HG02588 (cell line): ENCODE results near the gene SYT4.
"Not testable (repeated sequence)": the region's sequence is repeated elsewhere in the genome, so short reads cannot be mapped to it uniquely, and the experiment has no call there.

ENCODE experiments used
- ATAC-seq: cut with Tn5 transposase; IDR thresholded peaks from one replicate; pipeline ENCODE4 v1.9.1; 2021; ENCODE audit warnings: mild to moderate bottlenecking, moderate library complexity; ENCODE audit not compliant: unreplicated experiment

SYT4 gene

DNA sequence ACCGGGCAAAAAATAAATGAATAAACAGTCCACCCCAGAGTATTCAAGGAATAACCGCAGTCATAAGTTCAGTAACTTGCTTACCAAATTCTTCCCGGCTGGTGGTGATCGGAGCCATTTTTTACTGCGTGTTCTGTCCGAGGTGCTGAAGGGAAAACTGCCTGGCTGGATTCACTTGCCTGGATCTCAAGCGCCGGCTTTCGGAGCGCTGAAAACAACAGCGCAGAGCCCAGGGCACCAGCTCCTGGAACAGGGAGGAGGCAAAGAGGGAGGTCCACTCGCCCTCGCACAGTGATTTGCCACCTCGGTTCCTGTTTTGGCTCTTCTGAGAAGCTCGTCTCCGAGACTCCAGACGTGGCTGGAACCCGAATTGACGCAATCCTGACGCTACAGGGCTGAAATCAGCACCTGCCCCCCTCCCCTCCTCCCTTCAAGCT, at the start of gene SYT4:
Gene SYT4 (minus strand): TSS at position 327 of the 437 bp plus-strand sequence. CDS start 209 bp downstream, at position 118.
- ATAC-seq, result no peak

DNA sequence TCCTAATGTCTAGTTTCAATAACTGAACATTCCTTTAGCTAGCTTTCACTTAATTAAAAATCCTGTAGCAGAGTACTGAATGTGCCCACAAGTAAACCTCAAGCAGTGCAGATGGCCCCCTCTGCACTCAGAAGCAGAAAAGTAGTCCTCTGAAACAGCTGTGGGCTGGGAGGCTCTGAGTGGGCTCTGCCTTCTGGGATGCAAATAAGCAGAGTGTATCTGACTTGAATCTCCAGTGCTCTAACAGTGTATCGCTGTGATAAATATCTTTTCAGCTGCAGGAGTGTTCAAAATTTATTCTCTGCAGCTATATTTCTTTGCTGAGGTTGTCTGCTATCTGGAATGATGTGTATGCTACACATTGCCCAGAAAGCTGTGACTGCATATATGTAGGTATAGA, 44.8 kb upstream of the SYT4 start:
- no peak for ATAC-seq

GRCh38 chr18:43314941-43315340, 37.7 kb upstream of the SYT4 start:
- ATAC-seq, result no peak

GRCh38 chr18:43312891-43313290, 35.6 kb upstream of the SYT4 start:
- ATAC-seq, result no peak

DNA sequence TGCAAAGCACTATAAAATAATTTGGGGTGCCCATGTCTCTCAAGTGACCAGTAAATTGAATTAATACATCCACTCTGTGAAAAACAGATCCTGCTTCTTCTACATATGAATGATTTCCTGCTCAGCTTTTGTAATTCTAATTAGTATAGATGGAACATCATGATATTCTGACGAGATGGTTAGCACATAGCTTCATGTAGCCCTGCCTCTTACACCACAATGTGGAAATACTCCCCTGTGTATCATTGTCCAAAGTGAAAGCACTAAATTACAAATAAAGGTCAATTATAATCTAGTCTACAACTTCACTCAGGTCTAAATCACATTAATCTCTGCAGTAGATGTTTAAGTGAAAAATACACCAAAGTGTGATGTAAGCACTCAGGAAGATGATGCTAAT, 32.9 kb upstream of the SYT4 start:
- no peak for ATAC-seq

GRCh38 chr18:43303376-43303775, 26.1 kb upstream of the SYT4 start:
- ATAC-seq, result no peak

GRCh38 chr18:43286187-43286586, 8.9 kb upstream of the SYT4 start:
- ATAC-seq, result not testable (repeated sequence)

DNA sequence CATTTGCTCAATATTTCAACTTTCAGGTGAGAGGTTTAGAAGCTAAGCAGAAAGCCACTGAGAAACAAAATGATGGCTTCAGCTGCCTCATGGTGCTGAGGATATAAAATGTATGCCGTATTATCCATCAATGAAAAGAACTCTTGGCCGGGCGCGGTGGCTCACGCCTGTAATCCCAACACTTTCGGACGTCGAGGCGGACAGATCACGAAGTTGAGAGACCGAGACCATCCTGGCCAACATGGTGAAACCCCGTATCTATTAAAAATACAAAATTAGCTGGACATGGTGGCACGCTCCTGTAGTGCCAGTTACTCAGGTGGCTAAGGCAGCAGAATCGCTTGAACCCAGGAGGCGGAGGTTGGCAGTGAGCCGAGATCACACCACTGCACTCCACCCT, 6.0 kb upstream of the SYT4 start:
- ATAC-seq, result no peak

DNA sequence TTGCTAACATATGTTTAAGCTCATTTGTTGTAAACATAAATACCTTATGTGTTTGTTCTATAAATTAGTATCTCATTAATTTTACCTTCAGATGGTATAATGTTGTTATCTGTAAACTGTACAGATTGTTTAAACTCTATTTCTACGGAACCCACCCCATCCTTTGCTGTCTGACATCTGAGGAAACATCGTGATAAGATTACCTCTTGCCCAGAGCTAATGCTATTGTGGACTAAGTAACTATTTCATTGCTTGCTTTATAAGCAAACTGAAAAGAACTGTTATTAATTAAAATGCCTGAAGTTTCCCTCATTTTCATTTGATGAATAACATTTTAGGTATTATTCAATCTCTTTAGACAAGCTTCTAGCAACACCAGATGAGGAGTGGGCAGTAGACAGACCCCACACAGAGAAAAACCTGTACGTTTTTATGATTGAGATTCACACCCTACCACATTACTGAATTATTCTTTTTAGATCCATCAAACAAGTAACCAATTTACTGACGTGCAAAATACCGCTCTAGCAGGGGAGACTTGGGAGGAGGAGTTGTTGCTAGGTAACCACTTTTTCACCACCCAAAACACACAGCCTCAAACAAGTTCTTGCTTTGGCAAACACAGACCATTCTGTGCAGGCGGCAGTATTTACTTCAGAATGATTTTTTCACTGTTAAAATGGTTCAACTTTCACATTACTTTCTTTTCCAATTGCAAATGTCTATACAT, 1.9 kb upstream of the SYT4 start:
- ATAC-seq, result no peak

DNA sequence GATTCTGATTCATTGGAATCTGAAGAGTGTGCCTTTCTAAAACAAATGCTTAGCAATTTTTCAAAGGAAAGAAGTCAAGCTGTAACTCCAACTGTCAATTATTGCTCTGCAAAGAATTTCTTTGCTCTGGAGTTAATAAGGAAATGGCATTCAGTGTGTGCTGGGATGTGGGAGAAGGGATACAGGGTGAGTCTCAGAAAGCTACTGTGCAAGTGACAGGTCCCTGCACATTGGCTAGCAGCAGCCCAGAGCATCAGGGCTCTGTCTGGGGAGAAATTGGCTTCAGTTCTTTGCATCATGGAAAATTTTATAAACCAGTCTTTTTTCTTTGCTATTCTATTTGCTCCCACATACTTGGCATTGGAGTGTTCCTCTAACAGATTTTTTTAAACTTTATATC, 1.1 kb upstream of the SYT4 start:
- ATAC-seq, result no peak

- ATAC-seq, result no peak
Measured at GRCh38 chr18:43276491-43276890, 799 bp downstream of the SYT4 start.

GRCh38 chr18:43275546-43275945, 1.7 kb downstream of the SYT4 start:
- no peak for ATAC-seq

GRCh38 chr18:43274526-43274925, 2.8 kb downstream of the SYT4 start:
- no peak for ATAC-seq

- peak; percentile 69 for ATAC-seq
Measured at GRCh38 chr18:43271593-43272432, 5.5 kb downstream of the SYT4 start.

- ATAC-seq, result no peak
Measured at GRCh38 chr18:43267818-43268217, 9.5 kb downstream of the SYT4 start.

DNA sequence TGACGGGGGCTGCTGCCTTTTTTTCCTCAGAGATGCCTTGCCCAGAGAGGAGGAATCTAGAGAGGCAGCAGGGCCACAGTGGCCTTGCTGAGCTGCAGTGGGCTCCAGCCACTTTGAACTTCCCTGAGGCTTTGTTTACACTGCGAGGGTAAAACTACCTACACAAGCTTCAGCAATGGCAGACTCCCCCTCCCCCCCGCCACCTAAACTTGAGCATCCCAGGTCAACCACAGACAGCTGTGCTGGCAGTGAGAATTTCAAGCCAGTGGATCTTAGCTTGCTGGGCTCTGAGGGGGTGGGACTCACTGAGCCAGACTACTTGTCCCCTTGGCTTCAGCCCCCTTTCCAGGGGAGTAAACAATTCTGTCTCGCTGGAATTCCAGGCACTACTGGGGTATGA, 11.8 kb downstream of the SYT4 start:
- no peak for ATAC-seq

- ATAC-seq, result no peak
Measured at GRCh38 chr18:43248610-43249249, 28.6 kb downstream of the SYT4 start.

- ATAC-seq, result no peak
Measured at GRCh38 chr18:43247944-43248343, 29.3 kb downstream of the SYT4 start.

DNA sequence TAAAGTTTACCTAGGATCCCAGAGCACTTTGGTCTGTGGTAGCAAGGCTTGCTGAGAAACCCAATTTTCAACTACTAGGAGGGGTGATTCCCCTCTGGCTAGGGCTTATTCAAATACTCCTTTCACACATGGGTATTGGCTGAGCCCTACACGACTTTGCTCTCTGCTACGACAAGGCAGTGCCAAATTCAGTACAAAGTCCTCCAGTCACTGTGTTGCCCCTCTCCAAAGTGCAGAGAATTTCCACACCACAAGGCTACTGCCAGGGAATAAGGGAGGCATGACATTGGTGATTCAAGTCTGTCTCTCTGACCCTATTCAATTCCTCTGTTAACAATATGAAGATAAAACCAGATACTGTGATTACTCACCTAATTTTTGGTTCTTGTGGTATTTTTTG, 38.9 kb downstream of the SYT4 start:
- ATAC-seq, result no peak

DNA sequence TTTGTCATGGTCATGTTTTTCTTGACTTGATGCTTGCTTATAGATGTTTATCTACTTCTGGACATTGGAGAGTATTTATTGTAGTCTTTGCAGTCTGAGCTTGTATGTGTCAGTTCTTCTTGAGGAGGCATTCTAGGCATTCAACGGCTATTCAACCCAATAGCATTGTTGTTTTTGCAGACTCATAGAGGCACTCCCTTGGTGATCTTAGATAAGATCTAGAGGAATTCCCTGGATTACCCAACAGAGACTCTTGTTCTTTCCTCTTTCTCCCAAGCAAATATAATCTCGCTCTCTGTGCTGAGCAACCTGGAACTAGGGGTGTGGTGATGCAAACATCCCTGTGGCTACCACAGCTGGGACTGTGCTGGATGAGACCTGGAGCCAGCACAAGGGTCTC, 40.4 kb downstream of the SYT4 start:
- no peak for ATAC-seq

DNA sequence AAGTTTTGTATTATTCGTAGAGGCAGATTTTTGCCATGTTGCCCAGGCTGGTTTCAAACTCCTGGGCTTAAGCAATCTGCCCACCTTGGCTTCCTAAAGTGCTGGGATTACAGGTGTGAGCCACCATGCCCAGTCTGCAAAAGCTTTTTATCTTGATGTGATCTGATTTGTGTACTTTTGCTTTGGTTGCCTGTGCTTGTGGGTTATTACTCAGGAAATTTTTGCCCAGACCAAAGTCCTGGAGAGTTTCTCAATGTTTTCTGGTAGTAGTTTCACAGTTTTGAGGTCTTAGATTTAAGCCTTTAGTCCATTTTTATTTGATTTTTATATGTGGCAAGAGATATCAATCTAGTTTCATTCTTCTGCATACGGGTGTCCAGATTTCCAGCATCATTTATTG, 42.4 kb downstream of the SYT4 start:
- no peak for ATAC-seq

GRCh38 chr18:43222501-43222900, 54.8 kb downstream of the SYT4 start:
- no peak for ATAC-seq
